GM12801 (cell line): ENCODE measurements around the gene OGFOD3.

Source experiments
- TF ChIP-seq, protein P1 (sequence below): IDR thresholded peaks from one replicate; pipeline ENCODE4 v1.5.1; 2011; ENCODE audit warnings: control low read depth; ENCODE audit not compliant: insufficient read length; ENCODE audit errors: extremely low read depth

OGFOD3 gene

DNA sequence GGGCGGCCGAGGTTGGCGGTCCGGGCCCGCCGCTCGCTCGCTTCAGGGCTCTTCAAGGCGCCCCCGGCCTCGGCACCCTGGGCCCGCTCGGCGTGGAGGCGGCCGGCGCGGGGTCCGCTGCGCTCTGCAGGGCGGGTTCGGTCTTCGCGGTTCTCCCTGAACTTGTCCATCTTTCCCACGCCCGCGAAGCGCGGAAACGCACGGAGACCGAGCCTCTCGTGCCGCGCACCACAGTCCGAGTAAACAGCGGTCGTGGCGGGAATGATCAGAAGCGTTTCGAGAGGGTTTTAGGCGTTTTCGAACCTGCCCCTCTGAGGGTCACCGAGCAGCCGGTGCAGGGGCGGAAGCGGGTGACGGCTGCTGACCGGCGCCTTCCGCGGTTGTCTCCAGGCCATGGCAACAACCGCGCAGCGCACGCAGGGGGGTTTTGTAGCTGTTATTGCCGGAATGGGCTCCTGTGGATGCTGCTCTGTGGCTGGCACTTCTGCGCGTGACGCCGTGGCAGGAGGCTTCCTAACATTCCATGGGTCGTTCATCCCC, 40.6 kb upstream of the OGFOD3 start:
- TF ChIP-seq, protein P1, sequence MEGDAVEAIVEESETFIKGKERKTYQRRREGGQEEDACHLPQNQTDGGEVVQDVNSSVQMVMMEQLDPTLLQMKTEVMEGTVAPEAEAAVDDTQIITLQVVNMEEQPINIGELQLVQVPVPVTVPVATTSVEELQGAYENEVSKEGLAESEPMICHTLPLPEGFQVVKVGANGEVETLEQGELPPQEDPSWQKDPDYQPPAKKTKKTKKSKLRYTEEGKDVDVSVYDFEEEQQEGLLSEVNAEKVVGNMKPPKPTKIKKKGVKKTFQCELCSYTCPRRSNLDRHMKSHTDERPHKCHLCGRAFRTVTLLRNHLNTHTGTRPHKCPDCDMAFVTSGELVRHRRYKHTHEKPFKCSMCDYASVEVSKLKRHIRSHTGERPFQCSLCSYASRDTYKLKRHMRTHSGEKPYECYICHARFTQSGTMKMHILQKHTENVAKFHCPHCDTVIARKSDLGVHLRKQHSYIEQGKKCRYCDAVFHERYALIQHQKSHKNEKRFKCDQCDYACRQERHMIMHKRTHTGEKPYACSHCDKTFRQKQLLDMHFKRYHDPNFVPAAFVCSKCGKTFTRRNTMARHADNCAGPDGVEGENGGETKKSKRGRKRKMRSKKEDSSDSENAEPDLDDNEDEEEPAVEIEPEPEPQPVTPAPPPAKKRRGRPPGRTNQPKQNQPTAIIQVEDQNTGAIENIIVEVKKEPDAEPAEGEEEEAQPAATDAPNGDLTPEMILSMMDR, result no peak

DNA sequence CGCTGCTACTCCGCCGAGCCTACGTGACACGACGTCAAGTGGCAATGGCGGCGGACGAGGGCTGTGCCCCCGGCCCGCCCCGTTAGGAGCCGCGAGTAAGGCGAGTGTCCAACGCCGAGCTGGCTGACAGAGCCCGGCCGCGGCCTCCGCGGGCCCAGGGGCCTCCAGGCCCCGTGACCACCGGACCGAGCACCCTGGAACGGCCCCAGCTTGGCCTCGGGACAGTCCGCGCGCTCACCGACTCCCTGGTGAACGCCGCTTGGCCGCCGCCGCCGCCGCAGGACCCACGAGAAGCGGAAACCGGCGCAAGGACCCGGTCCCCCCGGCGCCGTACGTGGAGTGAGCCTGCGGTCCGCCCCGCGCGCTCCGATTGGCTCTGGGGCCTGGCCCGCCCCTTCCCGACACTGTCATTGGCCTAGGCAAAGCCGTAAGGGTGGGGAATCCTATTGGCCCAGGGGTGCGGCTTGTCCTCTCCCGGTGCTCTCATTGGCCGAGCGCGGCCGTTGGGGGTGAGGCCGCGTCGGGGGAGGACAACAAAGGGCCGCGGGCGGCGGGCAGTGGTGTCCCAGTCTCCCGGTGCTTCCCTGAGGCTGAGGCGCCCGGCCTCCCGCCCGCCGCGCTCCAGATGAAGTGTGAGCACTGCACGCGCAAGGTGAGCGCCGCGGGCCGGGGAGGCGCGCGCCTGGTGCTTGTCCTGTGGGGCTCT, 39.9 kb upstream of the OGFOD3 start, which contains the start of gene NARF:
TSS of gene NARF (plus strand) at position 563 of the 706 bp plus-strand sequence. CDS start at position 626, 63 bp downstream.
- TF ChIP-seq, protein P1, result no peak

DNA sequence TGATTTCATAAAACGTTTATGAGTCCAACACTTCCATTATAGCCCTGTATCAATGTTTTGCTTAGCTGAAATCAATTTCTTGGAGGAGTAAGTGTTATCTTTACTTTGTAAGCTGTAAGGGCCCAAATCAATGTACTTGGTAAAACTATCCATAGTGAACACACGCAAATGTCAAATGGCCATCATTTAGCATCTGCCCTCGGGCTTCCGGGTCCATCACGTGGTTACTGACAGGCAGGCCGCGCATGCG, 39.5 kb upstream of the OGFOD3 start:
- TF ChIP-seq, protein P1, result no peak

DNA sequence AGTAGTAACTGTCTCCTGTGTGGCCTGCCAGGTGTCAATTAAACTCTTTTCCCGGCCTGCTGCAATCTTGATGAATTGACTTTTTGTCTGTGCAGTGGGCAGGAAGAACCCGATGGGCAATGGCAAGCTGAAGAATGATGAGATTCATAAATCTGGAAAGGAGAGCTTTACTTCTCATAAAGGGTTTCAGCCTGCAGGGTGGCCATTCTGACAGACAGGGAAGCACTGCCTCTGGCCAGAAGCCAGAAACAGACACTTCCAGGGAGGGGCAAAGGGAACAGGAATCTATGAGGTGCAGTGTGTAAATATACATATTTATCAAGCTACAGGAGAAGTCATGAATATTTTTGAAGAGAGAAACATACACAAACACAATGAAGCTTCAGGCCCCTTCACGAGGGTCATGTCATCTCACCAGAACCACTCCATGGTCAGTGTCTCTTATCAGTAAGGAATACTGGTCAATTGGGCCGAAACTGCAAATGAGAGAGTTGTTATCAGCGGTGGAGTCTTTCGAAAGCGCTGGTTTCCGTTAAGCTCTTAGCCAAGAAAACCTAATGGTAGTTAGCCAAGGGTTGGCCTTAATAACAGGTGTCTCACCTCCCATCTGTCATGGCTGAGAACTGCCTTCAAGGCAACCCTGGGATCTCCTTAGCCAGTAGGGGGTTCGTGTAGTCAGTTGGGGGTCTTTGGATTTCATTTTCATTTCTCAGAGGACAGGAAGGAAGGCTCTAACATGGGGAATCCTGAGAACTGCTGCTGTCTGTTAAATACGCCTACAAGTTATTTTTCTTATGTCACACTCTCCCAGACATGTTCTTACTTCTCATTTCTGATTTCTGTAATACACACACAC, 38.9 kb upstream of the OGFOD3 start:
- TF ChIP-seq, protein P1, result no peak

DNA sequence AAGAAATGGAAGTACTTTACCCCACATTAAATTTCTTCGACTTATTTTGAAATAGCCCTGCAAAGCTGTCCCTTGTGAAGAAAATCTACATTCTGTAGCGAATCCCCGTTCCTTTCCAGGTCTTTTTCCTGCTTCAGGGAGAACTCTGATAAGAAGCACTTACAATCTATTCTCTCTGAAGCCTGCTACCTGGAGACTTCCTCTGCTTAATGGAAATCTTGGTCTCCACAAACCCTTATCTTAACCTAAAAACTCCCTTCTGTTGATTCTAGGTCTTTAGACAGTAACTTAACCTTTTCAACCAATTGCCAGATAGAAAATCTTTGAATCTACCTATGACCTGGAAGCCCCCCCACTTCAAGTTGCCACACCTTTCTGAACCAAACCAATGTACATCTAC, 33.8 kb upstream of the OGFOD3 start:
- TF ChIP-seq, protein P1, result no peak

DNA sequence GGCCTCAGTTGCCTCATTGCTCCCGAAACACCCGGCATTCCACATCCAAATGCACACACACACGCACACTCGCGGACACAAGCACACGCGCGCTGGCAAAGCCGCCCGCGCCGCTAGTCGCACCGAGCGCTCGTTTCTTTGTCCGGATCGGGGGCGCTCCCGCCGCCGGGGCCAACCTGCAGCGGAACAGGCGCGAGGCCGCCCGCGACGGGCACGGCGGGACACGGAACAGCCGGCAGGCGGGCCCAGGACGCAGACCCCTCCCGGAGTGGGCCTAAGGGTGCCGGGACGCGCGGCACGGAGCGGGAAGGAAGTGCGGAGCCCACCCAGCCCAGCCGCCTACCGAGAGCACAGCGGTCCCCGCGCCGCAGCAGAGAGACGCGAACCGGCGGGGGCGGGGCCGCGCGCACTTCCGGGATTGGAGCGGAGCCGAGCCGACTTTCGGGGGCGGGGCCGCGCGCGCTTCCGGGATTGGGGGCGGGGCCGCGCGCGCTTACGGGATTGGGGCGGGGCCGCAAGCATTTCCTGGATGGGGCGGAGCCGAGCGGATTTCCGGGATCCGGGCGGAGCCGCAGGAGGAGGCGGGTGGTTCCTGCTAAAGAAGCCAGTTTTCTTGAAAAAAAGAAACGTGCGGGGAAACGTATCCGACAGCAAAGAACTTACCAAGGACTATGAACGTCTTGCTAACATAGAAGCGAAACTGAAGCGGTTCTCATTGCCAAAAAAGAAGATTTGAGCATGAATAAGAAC, 32.1 kb upstream of the OGFOD3 start, which contains the start of gene CYBC1:
TSS of gene CYBC1 (minus strand) at position 396 of the 750 bp plus-strand sequence. CDS start 1,498 bp downstream, outside the sequence.
- TF ChIP-seq, protein P1, result no peak

DNA sequence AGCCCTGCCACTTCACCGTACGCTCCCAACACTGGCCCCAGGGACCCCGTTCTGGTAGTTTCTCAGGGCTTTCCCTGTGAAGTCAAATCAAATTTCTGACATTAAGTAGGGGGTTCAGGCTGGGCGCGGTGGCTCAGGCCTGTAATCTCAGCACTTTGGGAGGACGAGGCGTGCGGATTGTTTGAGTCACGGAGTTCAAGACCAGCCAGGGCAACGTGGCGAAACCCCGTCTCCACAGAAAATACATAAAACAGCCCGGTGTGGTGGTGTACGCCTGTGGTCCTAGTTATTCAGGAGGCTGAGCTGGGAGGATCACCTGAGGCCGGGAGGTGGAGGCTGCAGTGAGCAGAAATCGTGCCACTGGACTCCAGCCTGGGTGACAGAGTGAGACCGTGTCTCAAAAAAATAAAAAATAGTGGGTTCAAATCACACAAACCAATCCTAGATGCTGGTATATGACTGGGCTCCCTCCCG, 31.5 kb upstream of the OGFOD3 start:
- TF ChIP-seq, protein P1, result no peak
